Endodermal cell (in vitro differentiated cells): ENCODE results near the gene CSN2. TPM values are rescaled to one million over a fixed set of nuclear protein-coding genes. Genes with fewer than 3 reads are reported as not detected.

Experiments used
- DNase-seq: peaks from one replicate; pipeline ENCODE4 v3.0.0-alpha.2; 2017
- H3K27ac ChIP-seq: 2 replicates; pipeline ENCODE4 v1.5.1; 2013; ENCODE audit warnings: mild to moderate bottlenecking, low read depth, low read length, moderate library complexity
- H3K27me3 ChIP-seq: 2 replicates; pipeline ENCODE4 v1.6.1; 2013; ENCODE audit warnings: mild to moderate bottlenecking, low read length, moderate library complexity; ENCODE audit not compliant: insufficient read depth, control insufficient read depth, poor library complexity, severe bottlenecking
- H3K36me3 ChIP-seq: 2 replicates; pipeline ENCODE4 v1.7.0; 2013; ENCODE audit warnings: mild to moderate bottlenecking, low read length, moderate library complexity; ENCODE audit not compliant: control insufficient read depth, insufficient read depth
- H3K4me1 ChIP-seq: one replicate; pipeline ENCODE4 v1.7.0; 2013; ENCODE audit warnings: low read length; ENCODE audit not compliant: control insufficient read depth, insufficient read depth
- H3K4me3 ChIP-seq: 2 replicates; pipeline ENCODE4 v1.5.1; 2013; ENCODE audit warnings: mild to moderate bottlenecking, low read length, moderate library complexity
- H3K9ac ChIP-seq: 2 replicates; pipeline ENCODE4 v1.6.1; 2013; ENCODE audit warnings: mild to moderate bottlenecking, low read length, moderate library complexity; ENCODE audit not compliant: poor library complexity, severe bottlenecking; ENCODE audit errors: extremely low read depth
- H3K9me3 ChIP-seq: 2 replicates; pipeline ENCODE4 v1.6.1; 2013; ENCODE audit warnings: mild to moderate bottlenecking, low read length, moderate library complexity; ENCODE audit not compliant: control insufficient read depth
- H3K27ac Mint-ChIP-seq: 2 replicates; pipeline ENCODE4 v1.8.0; 2020; ENCODE audit warnings: mixed read lengths
- H3K27me3 Mint-ChIP-seq: 2 replicates; pipeline ENCODE4 v1.8.0; 2021; ENCODE audit warnings: mild to moderate bottlenecking, mixed read lengths; ENCODE audit not compliant: insufficient read depth
- H3K36me3 Mint-ChIP-seq: 2 replicates; pipeline ENCODE4 v1.8.0; 2020; ENCODE audit warnings: low read depth, mixed read lengths
- H3K4me1 Mint-ChIP-seq: 2 replicates; pipeline ENCODE4 v1.8.0; 2020; ENCODE audit warnings: mixed read lengths
- H3K4me3 Mint-ChIP-seq: 2 replicates; pipeline ENCODE4 v1.8.0; 2020; ENCODE audit warnings: mild to moderate bottlenecking, moderate library complexity, mixed read lengths
- H3K9me3 Mint-ChIP-seq: 2 replicates; pipeline ENCODE4 v1.8.0; 2020; ENCODE audit warnings: mild to moderate bottlenecking, mixed read lengths
- CTCF ChIP-seq: fragments of 200-600 bp; sonication (generic); conservative IDR thresholded peaks from 2 replicates; pipeline ENCODE4 v1.5.0; 2021; ENCODE audit warnings: antibody characterized with exemption, mild to moderate bottlenecking
- WGBS, 2 experiments: methylation state at CpG; one replicate each; pipeline versions ENCODE4 v1.1.5 to v1.1.7; 2013; ENCODE audit warnings: missing lambda C conversion rate in 2 of 2, mixed read lengths in 1 of 2; ENCODE audit not compliant: insufficient coverage in 1 of 2, insufficient read length in 1 of 2; 5-methylcytosine and 5-hydroxymethylcytosine counted together
- total RNA-seq, 2 donors: library from RNA; stranded (reverse); fragmentation: NEBNext Ultra II Directional in 1 of 2; extraction: Animal tissue kit (Norgen Biotek cat#: 25700) in 1 of 2; gene quantifications; 2 replicates in 1 of 2; 3 replicates in 1 of 2; pipeline ENCODE4 v1.2.1, GENCODE V29; 2021

The CSN2 gene
- total RNA-seq, 2 donors from 2014 or later: not detected

- 60 to 88% methylated on average over 1 of the region's 1 CpG for WGBS, 2 experiments
- Mint-ChIP-seq H3K36me3 (no peaks in the 10 kb centered on the region), H3K27ac (no peak overlapping the region), H3K9me3 (no peaks in the 10 kb centered on the region), H3K4me3 (no peak overlapping the region), H3K27me3 (peaks cover 4% of the 10 kb centered on the region), H3K4me1 (no peaks in the 10 kb centered on the region)
- DNase-seq: no peak
- no peaks in the 10 kb centered on the region for H3K9me3 ChIP-seq
- no peak overlapping the region for H3K4me3 ChIP-seq
- no peaks in the 10 kb centered on the region for H3K27me3 ChIP-seq
- no peak overlapping the region for H3K27ac ChIP-seq
- no peak for TF ChIP-seq CTCF
- no peaks in the 10 kb centered on the region for H3K4me1 ChIP-seq
- no peak overlapping the region for H3K9ac ChIP-seq
- H3K36me3 ChIP-seq: no peaks in the 10 kb centered on the region
Observed at GRCh38 chr4:69970071-69970470, 4.5 kb upstream of the CSN2 start.

GRCh38 chr4:69957209-69957608 is 8.3 kb downstream of the CSN2 start:
- Histone ChIP-seq H3K9ac (no peak overlapping the region), H3K27me3 (no peaks in the 10 kb centered on the region), H3K4me1 (no peaks in the 10 kb centered on the region), H3K36me3 (no peaks in the 10 kb centered on the region), H3K27ac (no peak overlapping the region), H3K4me3 (no peak overlapping the region), H3K9me3 (no peaks in the 10 kb centered on the region)
- TF ChIP-seq CTCF: no peak
- Mint-ChIP-seq H3K36me3 (no peaks in the 10 kb centered on the region), H3K4me3 (no peak overlapping the region), H3K27me3 (no peaks in the 10 kb centered on the region), H3K4me1 (no peaks in the 10 kb centered on the region), H3K9me3 (no peaks in the 10 kb centered on the region), H3K27ac (no peak overlapping the region)
- 74 to 100% methylated on average over 1 of the region's 1 CpG for WGBS, 2 experiments
- DNase-seq: peak; percentile 48

GRCh38 chr4:69951602-69952001 is 13.9 kb downstream of the CSN2 start:
- Histone ChIP-seq H3K4me3 (no peak overlapping the region), H3K27ac (no peak overlapping the region), H3K27me3 (no peaks in the 10 kb centered on the region), H3K9ac (no peak overlapping the region), H3K9me3 (no peaks in the 10 kb centered on the region), H3K36me3 (no peaks in the 10 kb centered on the region), H3K4me1 (no peaks in the 10 kb centered on the region)
- 90 to 91% methylated on average over 3 of the region's 3 CpGs for WGBS, 2 experiments
- Mint-ChIP-seq H3K4me3 (no peak overlapping the region), H3K9me3 (no peaks in the 10 kb centered on the region), H3K27ac (no peak overlapping the region), H3K27me3 (no peaks in the 10 kb centered on the region), H3K4me1 (no peaks in the 10 kb centered on the region), H3K36me3 (no peaks in the 10 kb centered on the region)
- DNase-seq: no peak
- no peak for TF ChIP-seq CTCF
